GM18502 (cell line): ENCODE results near the gene RPP14.
"Not testable (repeated sequence)": the region's sequence is repeated elsewhere in the genome, so short reads cannot be mapped to it uniquely, and the experiment has no call there.

Source experiments
- ATAC-seq: cut with Tn5 transposase; IDR thresholded peaks from one replicate; pipeline ENCODE4 v1.9.1; 2021; ENCODE audit warnings: mild to moderate bottlenecking; ENCODE audit not compliant: unreplicated experiment, poor library complexity

The RPP14 gene

GRCh38 chr3:58329150-58329921 lies 23.3 kb downstream of the RPP14 start:
- no peak for ATAC-seq

GRCh38 chr3:58329922-58330413 lies 23.9 kb downstream of the RPP14 start:
- ATAC-seq: no peak

DNA sequence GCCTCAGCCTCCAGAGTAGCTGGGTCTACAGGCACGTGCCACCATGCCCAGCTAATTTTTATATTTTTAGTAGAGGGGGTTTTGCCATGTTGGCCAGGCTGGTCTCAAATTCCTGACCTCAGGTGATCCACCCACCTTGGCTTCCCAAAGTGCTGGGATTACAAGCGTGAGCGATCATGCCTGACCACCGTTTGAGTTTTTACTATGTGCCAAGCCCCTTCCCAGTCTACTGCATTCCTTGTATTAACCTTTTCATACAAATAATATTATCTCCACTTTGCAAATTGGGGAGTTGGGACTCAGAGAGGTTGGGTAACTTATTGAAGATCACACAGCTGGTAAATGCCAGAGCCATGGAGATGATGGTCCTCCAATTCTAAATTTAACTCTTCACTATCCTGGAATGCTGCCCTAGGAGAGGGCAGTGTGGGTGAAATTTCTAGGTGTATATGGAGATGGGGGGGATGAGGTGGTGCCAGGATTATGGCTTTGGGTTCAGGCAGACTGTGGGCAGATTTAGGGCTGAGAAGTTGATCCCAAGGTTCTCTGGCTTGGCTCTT lies 25.6 kb downstream of the RPP14 start:
- ATAC-seq: no peak

DNA sequence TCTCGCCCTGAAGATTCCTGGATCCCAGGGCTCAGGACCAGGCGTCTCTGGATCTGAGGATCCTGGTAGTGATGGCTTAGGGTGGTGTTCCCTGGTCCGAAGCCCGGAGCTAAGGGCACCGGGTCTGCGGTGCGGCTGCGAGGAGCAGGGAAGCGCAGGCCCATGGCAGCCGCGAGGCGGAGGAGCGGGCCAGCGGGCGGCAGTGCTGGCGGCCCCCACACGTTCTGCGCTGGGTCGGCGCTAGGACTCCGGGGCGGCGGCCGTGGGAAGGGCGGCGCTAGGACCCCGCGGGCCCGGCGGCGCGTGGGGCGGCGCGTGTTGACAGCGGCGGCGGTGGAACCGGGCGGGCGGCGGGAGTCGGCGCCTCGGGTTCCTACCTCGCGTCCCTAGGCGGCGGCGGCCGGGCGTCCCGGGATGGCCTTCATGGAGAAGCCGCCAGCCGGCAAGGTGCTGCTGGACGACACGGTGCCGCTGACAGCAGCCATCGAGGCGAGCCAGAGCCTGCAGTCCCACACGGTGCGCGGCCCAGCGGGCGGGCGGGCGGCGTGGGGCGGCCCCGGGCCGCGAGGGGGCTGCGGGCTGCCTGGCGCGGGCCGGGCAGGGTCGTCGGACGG lies 26.6 kb downstream of the RPP14 start, which contains the start of gene PXK:
PXK (plus strand) TSS at position 318 of the 614 bp plus-strand sequence; CDS start at position 415, 97 bp downstream.
- ATAC-seq: peak; percentile 91

DNA sequence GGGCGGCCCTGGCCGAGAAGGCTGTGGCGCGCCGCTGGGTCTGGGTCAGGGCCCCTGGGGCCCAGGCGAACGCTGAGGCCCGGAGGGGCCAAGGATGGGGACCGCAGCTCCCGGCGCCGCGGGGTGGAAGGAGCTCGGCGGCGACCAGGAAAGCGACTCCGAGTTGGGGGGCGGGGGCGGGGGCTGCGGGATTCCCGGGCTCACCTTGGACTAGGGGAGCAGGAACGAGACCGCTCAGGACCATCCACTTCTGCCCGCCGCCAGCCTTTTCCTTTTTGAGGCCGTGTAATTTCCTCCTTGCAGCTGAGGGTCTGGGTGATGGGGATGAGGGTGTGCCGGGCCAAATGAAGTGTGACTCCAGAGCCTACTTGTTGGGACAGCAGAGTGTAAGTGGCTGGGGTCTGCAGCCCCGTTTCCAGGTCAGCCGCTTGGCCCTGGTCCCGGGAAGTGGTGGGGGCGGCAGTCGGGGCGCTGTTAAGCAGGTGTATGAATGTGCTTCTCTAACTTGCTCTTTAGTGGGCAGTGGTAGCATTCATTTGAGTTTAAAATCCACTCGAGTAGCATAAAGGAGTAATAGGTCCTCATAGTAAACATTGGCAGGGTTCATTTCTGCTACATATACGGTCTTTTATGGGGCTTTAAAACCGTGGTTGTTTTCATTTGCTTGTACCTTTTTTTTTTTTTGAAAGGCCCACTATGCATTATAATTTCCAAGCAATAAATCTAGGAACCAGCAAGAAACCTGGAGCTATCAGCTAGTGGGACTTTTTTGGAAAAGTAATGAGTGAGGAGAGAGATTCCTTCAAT lies 27.4 kb downstream of the RPP14 start:
- ATAC-seq: peak; percentile 42

DNA sequence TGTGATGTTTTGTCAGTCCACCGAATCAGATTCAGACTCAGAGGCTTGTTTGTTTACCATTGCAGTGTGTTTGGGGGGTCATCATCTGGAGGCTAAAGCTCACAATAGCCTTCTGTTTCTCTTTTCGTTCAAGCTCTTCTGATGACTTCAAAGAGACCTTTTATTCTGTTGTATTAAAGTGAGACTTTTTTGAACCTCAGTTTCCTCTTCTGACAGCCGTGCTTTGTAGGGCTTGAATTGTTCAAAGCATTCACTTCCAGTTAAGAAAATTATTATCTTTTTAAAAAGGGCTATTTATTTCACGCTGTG lies 27.9 kb downstream of the RPP14 start:
- ATAC-seq: no peak

DNA sequence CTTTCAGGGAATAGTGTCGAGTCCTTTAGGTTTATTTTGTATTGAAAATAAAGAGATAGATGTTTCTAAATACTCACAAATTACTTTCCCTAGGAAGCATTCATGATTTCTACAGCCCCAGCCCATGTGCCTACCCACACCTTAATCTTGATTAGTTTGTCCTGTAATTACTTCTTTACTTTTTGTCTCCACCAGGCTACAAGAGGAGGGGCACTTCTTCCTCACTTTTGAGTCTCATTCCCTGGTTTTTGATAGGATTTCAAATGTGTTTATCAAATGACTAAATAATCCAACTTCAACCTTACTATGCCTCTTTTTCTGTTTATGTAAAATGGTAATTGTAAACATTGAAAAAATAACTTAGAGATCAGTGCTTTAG lies 28.4 kb downstream of the RPP14 start:
- ATAC-seq: no peak

DNA sequence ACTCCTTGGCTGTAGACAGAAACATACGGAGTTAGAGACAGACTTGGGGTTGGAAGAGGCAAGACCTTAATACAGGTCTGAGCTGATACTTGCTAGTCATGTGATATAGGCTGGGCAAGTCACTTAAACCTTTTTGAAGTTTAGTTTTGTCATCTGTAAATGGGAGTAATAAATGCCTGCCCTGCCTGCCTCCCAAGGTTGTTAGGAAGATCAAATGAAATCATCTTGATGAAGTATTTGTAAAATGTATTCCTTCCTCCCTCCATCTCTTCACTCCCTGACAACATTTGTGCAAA lies 29.6 kb downstream of the RPP14 start:
- ATAC-seq: no peak

DNA sequence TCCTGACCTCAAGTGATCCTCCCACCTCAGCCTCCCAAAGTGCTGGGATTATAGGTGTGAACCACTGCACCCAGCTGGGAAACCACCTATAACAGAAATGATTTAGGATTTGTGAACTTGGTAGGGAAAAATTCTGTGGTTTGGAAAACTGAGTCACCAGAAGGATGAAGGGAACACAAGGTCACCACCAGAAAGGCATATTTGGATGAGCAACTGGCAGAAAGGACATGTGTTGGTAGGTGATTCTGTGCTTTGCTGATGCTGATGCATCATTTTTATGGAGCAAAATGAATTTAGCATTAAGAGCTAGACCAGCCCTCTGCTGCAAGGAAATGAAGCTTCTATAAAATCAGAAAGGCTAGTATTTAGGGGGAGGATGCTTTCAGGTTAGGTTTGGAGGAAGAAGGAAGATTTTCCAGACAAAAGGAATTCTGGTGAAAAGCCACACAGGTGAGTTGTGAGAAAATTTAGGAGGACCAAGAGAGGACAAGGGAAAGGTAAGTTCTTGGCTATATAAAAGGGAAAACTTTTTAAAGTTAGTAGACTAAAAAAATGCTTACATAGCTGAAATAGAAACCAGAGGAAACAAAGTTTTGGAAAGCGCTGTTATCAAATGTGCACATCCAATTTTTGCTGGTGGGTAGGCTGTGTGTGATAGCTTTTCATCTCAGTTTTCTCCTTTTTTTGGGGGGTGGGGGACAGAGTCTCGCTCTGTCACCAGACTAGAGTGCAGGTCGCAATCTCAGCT lies 30.3 kb downstream of the RPP14 start:
- no peak for ATAC-seq

- no peak for ATAC-seq
Measured at GRCh38 chr3:58337190-58337589, 31.1 kb downstream of the RPP14 start.

DNA sequence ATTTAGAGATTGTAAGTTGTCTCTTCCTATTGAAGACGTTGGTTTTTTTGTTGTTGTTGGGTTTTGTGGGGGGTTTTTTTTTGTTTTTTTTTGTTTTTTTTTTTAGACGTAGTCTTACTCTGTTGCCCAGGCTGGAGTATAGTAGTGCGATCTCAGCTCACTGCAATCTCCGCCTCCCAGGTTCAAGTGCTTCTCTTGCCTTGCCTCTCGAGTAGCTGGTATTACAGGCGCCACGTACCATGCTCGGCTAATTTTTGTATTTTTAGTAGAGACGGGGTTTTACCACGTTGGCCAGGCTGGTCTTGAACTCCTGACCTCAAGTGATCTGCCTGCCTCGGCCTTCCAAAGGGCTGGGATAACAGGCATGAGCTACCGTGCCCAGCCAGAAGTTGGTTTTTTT lies 33.1 kb downstream of the RPP14 start:
- ATAC-seq: not testable (repeated sequence)

DNA sequence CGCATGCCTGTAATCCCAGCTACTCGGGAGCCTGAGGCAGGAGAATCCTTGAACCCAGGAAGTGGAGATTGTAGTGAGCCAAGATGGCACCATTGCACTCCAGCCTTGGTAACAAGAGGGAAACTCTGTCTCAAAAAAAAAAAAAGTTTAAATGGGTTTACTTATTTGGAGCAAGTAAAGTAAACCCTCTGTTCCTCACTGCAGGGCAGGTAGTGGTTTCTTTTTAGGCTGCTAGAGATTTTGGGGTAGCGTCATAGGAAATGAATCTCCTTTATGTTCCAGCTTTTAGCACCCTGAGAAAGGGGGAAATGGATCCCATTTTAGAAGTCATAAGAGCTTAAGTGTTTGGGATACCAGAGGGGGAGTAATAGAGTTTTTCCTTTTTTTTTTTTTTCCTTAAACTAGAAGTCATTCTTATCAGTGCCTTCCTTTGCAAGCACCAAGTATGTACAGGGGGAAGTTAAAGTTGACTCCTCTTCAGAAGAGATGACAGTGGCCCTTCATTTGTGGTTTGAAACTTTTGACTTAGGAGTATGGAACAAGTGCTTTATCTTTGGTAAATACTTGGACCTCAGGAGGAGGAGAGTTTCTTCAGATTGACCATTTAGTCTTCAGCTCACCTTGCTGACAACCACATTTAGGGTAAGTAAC lies 34.7 kb downstream of the RPP14 start:
- ATAC-seq: no peak

DNA sequence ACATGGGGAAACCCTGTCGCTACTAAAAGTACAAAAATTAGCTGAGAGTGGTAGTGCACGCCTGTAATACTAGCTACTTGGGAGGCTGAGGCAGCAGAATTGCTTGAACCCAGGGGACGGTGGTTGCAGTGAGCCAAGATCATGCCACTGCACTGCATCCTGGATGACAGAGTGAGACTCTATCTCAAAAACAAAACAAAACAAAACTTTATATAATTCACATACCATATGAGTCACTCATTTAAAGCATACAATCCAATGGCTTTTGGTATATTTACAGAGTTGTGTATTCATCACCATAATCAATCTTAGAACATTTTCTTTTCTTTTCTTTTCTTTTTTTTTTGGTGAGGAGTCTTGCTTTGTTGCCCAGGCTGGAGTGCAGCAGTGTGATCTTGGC lies 35.3 kb downstream of the RPP14 start:
- no peak for ATAC-seq

DNA sequence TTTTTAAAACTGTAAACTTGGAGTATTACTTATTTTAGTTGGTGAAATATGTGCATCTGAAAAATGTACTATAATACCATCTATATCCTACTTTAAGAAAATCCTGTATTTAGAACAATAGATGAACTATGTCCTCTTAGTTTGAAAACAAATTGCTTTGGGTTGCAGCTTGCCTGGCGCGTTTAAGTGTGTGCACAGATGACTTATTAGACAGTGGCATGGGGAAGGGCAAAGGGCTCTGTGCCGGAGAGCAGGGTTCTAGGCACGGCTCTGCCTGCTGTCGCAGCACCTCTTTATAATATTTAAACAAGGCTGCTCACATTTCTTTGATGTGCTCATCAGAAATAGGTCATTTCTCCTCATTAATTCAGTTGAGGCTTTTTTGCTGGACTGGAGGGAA lies 36.6 kb downstream of the RPP14 start:
- no peak for ATAC-seq

- ATAC-seq: no peak
Measured at GRCh38 chr3:58345457-58345856, 39.4 kb downstream of the RPP14 start.

DNA sequence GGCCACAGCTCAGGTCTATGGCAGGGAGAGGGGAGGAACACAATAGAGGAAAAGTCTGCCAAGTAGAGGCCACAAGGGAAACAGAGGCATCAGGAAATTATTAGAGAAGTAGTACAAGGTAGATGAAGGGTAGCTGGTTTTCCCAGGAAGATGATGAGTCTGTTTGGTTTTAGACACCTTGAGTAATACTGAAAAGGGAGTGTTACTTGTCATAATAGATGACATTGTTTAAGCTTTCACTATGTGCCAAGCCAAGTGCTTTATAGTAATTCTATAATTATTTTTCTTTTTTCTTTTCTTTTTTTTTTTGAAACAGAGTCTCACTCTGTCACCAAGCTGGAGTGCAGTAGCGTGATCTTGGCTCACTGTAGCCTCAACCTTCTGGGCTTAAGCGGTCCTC lies 40.3 kb downstream of the RPP14 start:
- no peak for ATAC-seq

DNA sequence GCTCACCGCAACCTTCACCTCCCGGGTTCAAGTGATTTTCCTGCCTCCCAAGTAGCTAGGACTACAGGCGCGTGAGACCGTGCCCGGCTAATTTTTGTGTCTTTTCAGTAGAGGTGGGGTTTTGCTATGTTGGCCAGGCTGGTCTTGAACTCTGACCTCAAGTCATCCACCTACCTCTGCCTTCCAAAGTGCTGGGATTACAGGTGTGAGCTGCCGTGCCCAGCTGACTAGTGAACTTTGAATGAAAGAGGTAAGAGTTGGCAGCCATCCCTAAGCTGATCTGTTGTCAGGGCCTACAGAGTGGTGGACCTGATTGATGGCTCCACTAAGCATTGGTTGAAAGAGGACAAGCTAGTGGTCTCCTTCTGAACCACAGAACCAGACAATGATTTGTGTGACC lies 41.9 kb downstream of the RPP14 start:
- no peak for ATAC-seq

DNA sequence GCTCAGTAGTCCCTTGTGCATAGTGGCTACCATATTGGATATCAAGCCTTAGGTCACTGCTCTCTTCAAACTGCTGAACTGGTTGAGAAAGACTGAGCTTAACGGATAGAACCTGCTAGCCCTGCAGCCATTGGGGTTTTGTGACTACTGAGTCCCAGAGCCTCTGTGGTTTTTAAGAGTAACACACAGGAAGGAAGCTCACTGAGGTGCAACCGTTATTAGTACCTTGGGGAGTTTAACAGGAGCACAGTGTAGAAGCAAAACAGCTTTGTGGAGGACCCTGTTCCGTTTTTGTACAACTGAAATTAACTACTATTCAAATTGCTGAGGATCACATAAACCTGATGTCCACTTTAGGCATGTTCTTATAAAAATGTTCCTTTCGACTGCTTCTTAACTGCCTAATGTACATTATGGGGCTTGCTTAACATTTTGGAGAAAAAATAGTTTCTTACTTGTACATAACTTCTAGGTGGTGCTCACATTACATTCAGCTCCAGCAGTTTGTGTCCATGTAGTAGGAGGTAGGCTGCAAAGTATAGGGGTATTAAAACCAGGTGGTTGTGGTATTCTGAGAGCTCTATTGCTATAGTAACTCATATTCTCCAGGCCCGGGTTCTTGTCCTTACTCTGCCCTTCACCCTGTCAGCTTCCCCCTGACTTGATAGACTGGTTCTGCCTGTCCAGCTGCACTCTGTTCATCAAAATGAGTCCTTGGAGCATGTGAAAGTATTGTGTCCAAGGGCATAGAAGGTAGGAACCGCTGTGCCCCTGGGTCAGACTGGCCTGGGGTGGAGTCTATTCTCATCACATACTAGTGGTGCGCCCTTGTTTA lies 44.0 kb downstream of the RPP14 start:
- ATAC-seq: peak; percentile 91

DNA sequence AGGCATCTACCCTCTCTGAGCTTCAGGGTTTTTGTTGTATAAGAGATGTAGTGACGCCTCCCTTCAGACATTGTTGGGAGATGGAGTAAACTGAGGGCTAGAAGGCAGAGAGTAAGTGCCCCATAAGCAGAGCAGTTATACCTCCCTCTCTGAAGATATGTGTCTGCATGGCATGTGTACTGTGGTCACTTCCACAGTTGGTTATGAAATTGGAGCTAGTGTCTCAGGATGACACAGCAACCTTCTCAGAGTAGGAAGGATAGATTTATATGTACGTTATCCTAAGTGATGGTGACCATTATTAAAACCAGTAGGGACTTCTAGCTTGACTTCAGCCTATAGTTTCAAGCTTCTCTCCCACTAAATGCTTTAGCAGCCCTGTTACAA lies 44.6 kb downstream of the RPP14 start:
- ATAC-seq: peak; percentile 3
